GM10847 (cell line): ENCODE results near the gene NEFH.

Experiments used
- POLR2A ChIP-seq: IDR thresholded peaks from 2 replicates; pipeline ENCODE4 v1.6.1; 2011; ENCODE audit not compliant: insufficient read length; ENCODE audit errors: extremely low read depth

NEFH gene

DNA sequence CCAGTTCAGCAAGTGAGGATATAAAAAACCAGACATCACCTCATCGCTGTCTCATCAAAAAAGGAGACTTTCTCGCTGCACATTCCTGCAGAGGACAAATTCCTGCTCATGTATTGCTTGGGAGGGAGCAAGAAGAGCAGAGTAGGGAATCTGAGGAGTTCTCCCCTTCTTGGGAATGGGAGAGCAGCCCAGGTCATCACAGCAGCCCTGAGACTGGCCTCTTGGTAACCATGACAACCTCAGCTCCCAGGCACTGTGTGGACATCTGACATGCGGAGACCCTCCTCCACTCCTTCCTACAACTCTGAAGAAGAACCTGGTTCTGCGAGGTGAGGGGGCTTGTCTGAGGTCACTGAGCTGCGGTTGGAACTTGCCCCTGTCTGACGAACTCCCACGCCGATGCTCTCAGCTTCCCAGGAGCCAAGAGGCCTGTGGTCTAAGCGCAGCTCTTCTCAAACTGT is 23.8 kb upstream of the NEFH start:
- no peak for TF ChIP-seq POLR2A

DNA sequence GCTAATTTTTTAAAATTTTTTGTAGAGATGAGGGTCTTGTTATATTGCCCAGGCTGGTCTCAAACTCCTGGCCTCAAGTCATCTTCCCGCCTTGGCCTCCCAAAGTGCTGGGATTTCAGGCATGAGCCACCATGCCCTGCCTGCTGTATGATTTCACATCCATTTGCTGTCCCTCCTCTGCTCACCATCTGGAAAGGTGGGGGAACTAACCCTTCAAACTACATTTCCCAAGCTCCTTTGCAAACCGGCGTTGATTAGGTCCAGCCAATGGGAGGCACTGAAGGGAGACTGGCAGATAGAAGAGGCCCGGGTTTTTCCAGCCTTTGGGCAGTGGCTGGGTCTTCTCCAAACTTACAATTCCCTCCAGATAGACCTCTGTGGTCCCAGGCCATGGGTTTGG is 22.3 kb upstream of the NEFH start:
- no peak for TF ChIP-seq POLR2A

DNA sequence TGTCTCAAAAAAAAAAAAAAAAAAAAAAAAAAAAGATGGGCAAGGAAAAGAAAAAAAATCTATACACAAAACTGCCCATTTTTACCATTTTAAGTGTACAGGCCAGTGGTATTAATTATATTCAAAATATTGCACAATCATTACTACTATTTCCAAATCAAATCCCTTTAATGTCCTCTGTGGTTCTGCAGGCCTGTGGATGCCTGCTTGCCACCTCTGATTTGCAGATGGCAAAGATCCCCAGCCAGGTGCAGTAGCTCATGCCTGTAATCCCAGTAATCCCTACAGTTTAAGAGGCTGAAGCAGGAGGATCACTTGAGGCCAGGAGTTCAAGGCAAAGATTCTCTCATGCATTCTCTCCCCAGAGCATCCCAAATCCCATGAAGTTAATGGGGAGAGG is 21.5 kb upstream of the NEFH start:
- TF ChIP-seq POLR2A: no peak

DNA sequence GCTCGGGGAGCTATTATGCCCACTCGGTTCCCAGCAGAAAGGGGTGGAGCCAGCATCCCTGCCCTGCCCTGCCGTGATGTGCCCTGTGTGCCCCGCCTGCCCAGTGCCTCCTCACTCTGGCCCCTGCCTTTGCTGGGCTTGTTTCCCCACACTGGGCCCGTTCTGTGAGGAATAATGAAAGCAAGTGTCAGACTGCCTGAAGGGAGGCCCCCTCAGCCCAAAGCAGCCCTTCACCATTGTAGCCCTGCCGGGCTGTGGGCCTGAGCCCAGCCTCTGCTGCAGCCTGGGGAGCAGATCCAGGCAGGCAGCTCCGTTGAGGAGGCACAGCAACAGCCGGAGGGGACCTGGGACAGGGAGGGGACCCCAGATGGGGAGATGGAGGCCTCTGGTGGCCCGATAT is 20.2 kb upstream of the NEFH start:
- TF ChIP-seq POLR2A: no peak

DNA sequence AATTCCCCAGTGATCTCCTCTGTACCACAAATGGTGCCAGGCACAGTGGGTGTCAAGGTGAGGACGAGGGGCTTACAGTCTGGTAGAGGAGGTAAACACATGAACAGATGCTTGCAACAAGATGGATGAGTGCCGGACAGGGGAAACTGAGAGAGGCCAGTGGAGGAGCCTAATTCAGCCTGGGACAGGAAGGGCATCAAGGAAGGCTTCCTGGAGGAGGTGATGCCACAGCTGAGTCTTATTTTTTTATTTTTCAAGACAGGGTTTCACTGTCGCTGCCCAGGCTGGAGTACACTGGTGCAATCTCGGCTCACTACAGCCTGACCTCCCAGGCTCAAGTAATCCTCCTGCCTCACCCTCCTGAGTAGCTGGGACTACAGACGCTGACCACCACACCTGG is 18.8 kb upstream of the NEFH start:
- no peak for TF ChIP-seq POLR2A

DNA sequence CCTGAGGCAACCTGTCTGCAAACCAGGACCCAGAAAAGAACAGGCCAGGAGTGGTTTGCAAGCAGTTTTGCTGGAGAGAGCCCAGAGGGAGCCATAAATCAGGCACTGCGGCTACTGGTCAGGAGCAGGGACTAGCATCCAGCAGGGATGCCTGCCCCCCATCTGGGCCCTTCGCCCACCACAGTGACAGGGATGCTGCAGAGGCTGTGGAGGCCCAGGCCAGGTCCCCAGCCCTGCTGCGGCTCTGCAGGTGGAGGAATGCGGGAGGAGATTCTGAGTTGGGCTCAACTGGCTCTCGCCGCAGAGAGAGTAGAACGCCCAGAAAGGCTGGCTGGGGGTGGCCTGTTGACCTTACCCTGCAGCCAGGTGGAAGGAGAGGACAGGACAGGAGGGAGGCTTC is 16.4 kb upstream of the NEFH start:
- no peak for TF ChIP-seq POLR2A

DNA sequence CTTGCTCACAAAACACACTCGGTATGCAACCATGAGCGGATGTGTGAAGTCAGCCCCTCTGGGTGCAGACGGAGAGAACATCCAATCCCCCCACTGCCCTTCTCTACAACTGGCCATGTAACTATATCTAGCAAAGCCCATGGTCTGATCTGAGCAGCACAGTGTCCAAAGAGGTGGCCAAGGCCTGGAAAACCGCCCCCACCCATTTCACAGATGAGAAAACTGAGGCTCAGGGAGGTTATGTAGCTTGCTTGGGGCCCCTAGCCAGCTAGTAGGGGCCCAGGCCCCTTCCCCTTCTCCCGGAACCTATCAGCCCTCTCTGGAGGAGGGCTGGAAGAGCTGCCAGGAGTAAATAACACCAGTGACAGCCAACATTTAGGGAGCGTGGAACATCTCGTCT is 15.4 kb upstream of the NEFH start:
- no peak for TF ChIP-seq POLR2A

DNA sequence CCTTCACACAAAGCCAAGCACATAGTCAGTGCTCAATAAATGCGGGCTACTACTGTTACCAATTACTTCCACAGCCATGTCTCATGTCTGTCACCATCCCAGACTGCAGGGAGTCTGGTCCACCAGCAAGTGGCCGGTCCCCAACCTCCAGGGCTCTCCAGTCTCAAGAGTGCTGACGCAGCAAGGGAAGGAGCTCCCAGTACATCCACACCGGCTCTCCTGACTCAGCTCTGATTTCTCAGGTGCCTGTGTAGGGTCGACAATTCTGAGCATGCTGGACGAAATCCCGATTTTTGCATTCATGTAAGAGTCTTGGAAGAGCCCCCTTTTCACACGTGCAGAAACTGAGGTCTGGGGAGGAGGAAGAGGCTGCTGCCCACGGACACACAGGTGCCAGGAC is 10.3 kb upstream of the NEFH start:
- TF ChIP-seq POLR2A: no peak

DNA sequence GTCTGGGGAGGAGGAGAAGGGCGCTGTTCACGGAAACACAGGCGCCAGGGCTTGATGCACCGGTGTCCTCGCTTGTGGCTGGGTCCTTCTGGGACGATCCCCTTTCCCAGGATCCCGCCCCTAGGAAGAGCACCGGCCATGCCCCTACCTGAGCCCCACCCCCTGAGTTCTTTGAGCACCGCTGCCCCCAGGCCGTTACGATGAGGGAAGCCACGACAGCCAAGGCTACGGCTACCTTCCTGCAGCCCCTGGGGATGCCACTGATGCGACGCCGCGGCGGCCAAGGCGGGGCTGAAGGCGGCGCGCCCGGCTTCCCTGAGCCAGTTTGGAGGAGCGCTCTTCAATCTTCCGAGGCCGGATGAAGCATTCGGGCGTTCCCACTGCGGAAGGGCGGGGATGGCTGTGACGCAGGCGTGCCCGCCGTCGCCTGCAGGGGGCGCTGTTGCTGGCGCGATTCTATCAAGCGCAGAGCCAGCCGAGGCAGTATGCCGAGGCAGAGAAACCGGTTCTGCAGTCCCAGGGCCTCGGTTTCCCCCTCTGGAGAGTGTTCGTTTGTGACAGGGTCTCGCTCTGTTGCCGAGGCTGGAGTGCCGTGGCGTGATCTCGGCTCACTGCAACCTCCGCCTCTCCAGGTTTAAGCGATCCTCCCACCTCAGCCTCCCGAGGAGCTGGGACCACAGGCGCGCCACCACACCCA is 9.7 kb upstream of the NEFH start:
- no peak for TF ChIP-seq POLR2A

DNA sequence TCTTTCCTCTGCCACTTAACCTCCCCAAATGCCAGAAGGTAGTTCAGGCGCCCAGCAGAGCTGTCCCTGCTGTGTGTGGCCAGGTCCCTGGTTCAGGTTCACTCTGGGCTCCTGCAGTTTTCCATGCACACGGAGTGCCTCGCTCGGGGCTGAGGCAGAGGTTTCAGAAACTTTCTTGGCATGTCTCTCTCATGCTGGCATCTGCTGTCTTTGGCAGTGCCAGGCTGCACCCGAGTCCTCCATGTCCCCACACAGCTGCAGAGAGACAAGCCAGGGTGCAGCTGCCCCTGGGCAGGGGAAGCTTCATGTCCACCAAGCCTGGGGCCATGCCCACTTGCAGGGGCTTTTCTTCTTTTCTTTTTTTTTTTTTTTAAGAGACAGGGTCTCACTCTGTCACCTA is 7.0 kb upstream of the NEFH start:
- no peak for TF ChIP-seq POLR2A

DNA sequence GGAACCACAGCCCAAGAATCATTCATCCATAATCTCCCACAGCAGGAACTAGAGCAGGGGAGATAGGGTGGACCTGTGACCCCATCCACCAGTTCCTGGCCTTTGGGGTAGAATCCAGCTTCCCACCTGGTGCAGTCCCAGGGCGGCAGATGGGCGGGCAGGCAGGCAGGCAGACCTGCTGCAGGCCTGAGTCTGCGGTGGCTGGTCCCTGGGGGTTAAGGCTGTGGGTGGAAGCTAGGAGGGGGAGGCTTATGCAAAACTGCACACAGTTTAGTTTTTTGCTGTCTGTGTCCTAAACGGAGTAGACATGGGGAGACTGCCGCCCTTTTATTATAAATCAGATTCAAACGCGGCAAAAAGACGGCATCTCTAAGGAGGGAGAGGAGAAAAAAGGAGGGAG is 4.5 kb upstream of the NEFH start:
- TF ChIP-seq POLR2A: no peak

DNA sequence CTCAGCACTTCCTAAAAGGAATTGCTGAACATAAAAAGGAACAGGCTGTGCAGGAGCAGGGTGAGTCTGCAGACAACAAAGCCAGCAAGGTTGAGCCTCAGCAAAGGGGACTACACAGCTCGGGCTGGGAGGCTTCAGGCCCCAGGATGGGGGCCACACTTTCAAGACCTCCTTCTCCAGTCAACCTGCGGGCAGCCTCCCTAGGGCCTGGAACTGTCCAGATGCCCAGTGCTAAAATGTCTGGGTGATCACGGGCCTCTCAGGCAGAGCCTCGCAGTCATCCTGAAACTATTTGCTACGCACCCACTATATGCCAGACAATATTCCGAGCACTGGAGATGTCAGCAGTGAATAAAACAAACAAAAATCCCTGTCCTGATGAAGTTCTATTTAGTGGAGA is 3.9 kb upstream of the NEFH start:
- no peak for TF ChIP-seq POLR2A

DNA sequence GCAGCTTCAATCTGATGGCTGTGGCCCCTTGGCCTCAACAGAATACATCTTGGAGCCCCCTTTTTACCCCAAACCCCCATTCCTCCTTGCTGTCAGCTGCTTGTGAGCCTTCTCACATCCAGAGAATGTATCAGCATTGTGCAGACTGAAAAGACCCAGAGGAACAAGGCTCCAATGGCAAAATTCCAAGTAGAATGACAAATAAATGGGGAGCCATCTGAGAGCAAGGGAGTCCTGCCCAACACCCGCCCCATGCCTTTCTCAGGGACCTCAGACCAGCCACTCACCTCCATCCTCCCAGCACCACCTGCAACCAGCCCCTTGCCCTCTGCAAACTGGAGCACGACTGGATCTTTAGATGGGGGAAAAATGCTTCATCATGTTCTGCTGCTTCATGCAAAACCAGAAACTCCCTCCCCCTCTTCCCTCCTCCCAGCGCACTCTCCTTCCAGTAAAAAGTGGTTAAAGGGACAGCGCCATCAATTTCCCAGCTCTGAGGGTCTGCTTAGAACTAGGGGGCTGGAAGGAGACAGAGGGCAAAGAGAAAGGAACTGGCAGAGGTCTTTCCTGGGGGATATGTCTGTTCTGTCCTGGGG is 2.2 kb upstream of the NEFH start:
- no peak for TF ChIP-seq POLR2A

DNA sequence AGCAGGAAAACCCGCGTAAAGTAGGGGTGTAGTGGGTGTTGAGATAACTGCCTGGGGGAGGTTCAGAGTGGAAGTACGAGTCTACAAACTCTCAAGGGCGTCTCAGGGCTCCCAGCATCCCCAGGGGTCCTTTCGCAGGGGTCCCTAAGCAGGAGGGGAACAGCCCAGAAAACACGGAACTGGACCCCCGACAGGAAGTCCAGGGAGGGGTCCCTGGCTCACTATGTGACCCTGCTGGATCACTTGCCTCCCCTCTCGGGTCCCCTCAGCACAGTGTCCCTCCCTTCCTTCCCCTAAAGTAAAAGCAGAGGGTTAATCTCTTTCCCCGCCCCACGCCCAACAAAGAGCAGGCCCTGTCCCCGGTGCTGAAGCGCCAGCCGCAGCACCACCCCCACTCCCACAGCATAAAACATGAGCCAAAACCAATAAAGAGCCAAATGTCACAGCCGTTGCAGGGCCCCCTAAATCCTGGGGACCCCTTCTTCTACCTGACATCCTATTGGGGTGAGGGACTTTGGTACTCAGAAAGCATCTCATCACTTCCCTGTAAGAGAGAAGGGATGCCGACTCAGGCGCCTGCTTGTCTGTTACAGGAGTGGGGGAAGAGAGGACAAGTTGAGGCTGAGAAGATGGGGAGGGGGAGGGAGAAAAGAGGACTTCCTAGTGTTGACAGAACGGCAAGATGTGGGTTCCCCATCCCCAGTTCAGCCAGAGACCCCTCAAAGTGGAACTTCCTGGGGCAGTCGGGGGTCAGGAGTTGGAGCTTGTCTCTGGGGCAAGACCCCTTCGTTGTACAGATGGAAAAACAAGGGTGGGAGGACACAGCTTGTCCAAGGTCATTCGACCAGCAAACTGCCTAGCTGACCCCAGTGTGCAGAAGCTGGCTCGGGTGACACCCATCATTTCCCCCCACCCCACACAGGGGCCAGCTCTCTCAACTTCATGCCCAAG is 1.4 kb upstream of the NEFH start:
- no peak for TF ChIP-seq POLR2A

DNA sequence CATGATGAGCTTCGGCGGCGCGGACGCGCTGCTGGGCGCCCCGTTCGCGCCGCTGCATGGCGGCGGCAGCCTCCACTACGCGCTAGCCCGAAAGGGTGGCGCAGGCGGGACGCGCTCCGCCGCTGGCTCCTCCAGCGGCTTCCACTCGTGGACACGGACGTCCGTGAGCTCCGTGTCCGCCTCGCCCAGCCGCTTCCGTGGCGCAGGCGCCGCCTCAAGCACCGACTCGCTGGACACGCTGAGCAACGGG is 169 bp downstream of the NEFH start:
- no peak for TF ChIP-seq POLR2A
